Naive thymus-derived CD8-positive, alpha-beta T cell (primary cell): ENCODE data around the gene MOAP1. TPM values are rescaled to one million over a fixed set of nuclear protein-coding genes. Genes with fewer than 3 reads are reported as not detected.
A peak's percentile ranks its signal among the peaks of the same experiment; 100 is the strongest.

Experiments used
- ATAC-seq, 2 donors: fragments of 150-1000 bp; cut with Tn5 transposase in 1 of 2; sonication (Bioruptor Pico), chemical (Tn5 transposase) in 1 of 2; 1 replicate in 1 of 2; 2 replicates in 1 of 2; pipeline ENCODE4 v1.10.0; 2021; ENCODE audit warnings: mild to moderate bottlenecking in 2 of 2, moderate library complexity in 2 of 2
- POLR2A ChIA-PET: fragments of 350-600 bp; sonication (Branson Sonifier 250); formaldehyde crosslinking; loops from one replicate; lab custom pipeline; 2021; ENCODE audit warnings: antibody characterized with exemption; lab: Charles Lee
- DNase-seq, 10 donors: peaks; one replicate each; pipeline versions ENCODE4 v3.0.0 to v3.0.0-alpha.2; 2020 to 2022
- H3K27ac Mint-ChIP-seq, 10 donors: one replicate each; pipeline ENCODE4 v1.8.0; 2020 to 2022; ENCODE audit warnings: mild to moderate bottlenecking in 10 of 10, mixed read lengths in 10 of 10, moderate library complexity in 4 of 10, inconsistent platforms in 1 of 10
- H3K27me3 Mint-ChIP-seq, 5 donors: one replicate each; pipeline ENCODE4 v1.8.0; 2021 to 2022; ENCODE audit warnings: mixed read lengths in 5 of 5
- H3K36me3 Mint-ChIP-seq, 3 donors: one replicate each; pipeline ENCODE4 v1.8.0; 2020 to 2022; ENCODE audit warnings: mixed read lengths in 3 of 3, mild to moderate bottlenecking in 2 of 3, inconsistent platforms in 1 of 3
- H3K4me1 Mint-ChIP-seq, 4 donors: one replicate each; pipeline ENCODE4 v1.8.0; 2021 to 2022; ENCODE audit warnings: mixed read lengths in 4 of 4
- H3K4me3 Mint-ChIP-seq, 10 donors: one replicate each; pipeline ENCODE4 v1.8.0; 2020 to 2022; ENCODE audit warnings: mild to moderate bottlenecking in 10 of 10, mixed read lengths in 10 of 10, moderate library complexity in 6 of 10, inconsistent platforms in 1 of 10
- H3K9me3 Mint-ChIP-seq, 9 donors: one replicate each; pipeline ENCODE4 v1.8.0; 2020 to 2022; ENCODE audit warnings: mixed read lengths in 9 of 9, mild to moderate bottlenecking in 3 of 9, inconsistent platforms in 1 of 9, moderate library complexity in 1 of 9
- polyA plus RNA-seq, 3 donors: library from polyadenylated mRNA; unstranded; fragments of 300-500 nt; fragmentation: Illumina TruSeq; gene quantifications; one replicate each; pipeline ENCODE4 v1.2.3, GENCODE V29; 2021
- total RNA-seq, 8 experiments: library from RNA in 2 of 8; stranded (reverse) in 2 of 8; gene quantifications; one replicate each; pipeline ENCODE4 v1.2.3 and lab custom pipeline; 2021 to 2026

The MOAP1 gene
- total and polyA plus RNA-seq, 5 experiments from 2014 or later: 56.8 to 75.0 (median 58.7) TPM

DNA sequence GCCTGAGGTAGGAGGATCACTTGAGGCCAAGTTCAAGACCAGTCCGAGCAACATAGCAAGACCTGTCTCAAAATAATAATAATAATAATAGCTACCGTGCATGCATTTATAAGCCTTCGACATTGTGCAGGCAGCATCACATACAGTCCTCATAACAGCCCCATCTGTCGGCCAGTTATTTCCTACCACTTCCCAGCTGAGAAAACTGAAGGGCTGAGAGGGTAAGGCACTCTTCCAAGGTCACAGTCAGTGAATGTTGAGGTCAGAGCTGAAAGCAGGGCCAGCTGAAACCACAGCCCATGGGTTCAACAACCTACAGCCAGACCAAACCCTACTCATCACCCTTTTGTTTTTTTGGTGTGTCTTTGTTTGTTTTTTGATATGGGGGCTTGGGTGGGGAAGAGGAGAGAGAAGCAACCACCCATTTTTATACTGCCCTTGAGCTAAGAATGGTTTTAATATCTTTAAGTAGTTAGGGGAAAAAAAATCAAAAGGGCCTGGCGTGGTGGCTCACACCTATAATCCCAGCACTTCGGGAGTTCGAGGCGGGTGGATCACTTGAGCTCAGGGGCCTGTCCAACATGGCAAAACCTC lies 52.1 kb downstream of the MOAP1 start:
- peaks cover 0 to 4% (median 1%) of the 10 kb centered on the region in 4 donors for H3K4me1 Mint-ChIP-seq
- peak in 7 of 10 donors; percentile 24 to 66 (median 34) for DNase-seq
- H3K27ac Mint-ChIP-seq: peak overlapping the region in 2 of 10 donors; percentile 4 to 69
- ATAC-seq: peak; percentile 74 to 79
- POLR2A ChIA-PET: interaction anchor here (0.6 to 2.3 kb wide), 5 partner anchors 18 to 99 kb away, joined by 3 to 14 read pairs (median 4); partner anchors contain the start of gene ITPK1
- H3K9me3 Mint-ChIP-seq: no peaks in the 10 kb centered on the region
- H3K4me3 Mint-ChIP-seq: no peak overlapping the region
- H3K36me3 Mint-ChIP-seq: no peaks in the 10 kb centered on the region
- no peaks in the 10 kb centered on the region for H3K27me3 Mint-ChIP-seq

Other genes with a start within 250 kb of the MOAP1 start
- 10 to 100 TPM; 33.1 to 34.6 TPM for gene ITPK1, start 69.0 kb downstream of the MOAP1 start, total RNA-seq
- gene ITPK1, start 69.0 kb downstream of the MOAP1 start, polyA plus RNA-seq: 10 to 100 TPM; 25.3 to 41.1 (median 32.5) TPM
- 10 to 100 TPM; 17.4 to 21.7 TPM for gene LYSET, start 420 bp upstream of the MOAP1 start, total RNA-seq
- gene LYSET, start 420 bp upstream of the MOAP1 start, polyA plus RNA-seq: 10 to 100 TPM; 33.8 to 46.0 (median 42.1) TPM
- gene GON7, start 22.2 kb upstream of the MOAP1 start, total RNA-seq: 1 to 10 TPM; 7.0 to 7.1 TPM
- gene GON7, start 22.2 kb upstream of the MOAP1 start, polyA plus RNA-seq: 10 to 100 TPM in 2 of 3 donors, 1 to 10 TPM in 1; 9.5 to 18.8 (median 17.4) TPM
- gene UBR7, start 22.4 kb upstream of the MOAP1 start, total RNA-seq: 10 to 100 TPM; 13.7 to 13.8 TPM
- 10 to 100 TPM; 24.9 to 28.2 (median 26.1) TPM for gene UBR7, start 22.4 kb upstream of the MOAP1 start, polyA plus RNA-seq
- 10 to 100 TPM; 31.6 to 33.3 TPM for gene BTBD7, start 148.1 kb upstream of the MOAP1 start, total RNA-seq
- gene BTBD7, start 148.1 kb upstream of the MOAP1 start, polyA plus RNA-seq: 1 to 10 TPM; 6.7 to 7.8 (median 7.1) TPM
- not detected for gene COX8C, start 162.3 kb upstream of the MOAP1 start, total RNA-seq
- gene COX8C, start 162.3 kb upstream of the MOAP1 start, polyA plus RNA-seq: not detected
- gene UNC79, start 246.0 kb upstream of the MOAP1 start, total RNA-seq: not detected
- not detected for gene UNC79, start 246.0 kb upstream of the MOAP1 start, polyA plus RNA-seq